Parathyroid adenoma (tissue), 2 donors: ENCODE data around the gene MRTFB.

Experiments
- H2AFZ ChIP-seq: fragments of 300-600 bp; sonication (generic); one replicate; pipeline ENCODE4 v1.7.0; 2017; ENCODE audit warnings: antibody characterized with exemption, mild to moderate bottlenecking
- H3K27ac ChIP-seq: fragments of 300-600 bp; sonication (generic); one replicate; pipeline ENCODE4 v1.7.0; 2017
- H3K27me3 ChIP-seq: fragments of 300-600 bp; sonication (generic); one replicate; pipeline ENCODE4 v1.7.0; 2017; ENCODE audit warnings: low read length; ENCODE audit not compliant: control insufficient read depth, insufficient read depth
- H3K36me3 ChIP-seq: fragments of 300-600 bp; sonication (generic); one replicate; pipeline ENCODE4 v1.7.0; 2017; ENCODE audit warnings: low read length; ENCODE audit not compliant: control insufficient read depth, insufficient read depth
- H3K4me1 ChIP-seq: fragments of 300-600 bp; sonication (generic); one replicate; pipeline ENCODE4 v1.7.0; 2017; ENCODE audit warnings: control low read depth
- H3K4me2 ChIP-seq: fragments of 300-600 bp; sonication (generic); one replicate; pipeline ENCODE4 v1.7.0; 2017; ENCODE audit warnings: low read length
- H3K4me3 ChIP-seq: fragments of 300-600 bp; sonication (generic); one replicate; pipeline ENCODE4 v1.7.0; 2017; ENCODE audit warnings: low read depth, low read length
- H3K79me2 ChIP-seq: fragments of 300-600 bp; sonication (generic); one replicate; pipeline ENCODE4 v1.7.0; 2017; ENCODE audit warnings: control low read depth
- H3K9ac ChIP-seq: fragments of 300-600 bp; sonication (generic); one replicate; pipeline ENCODE4 v1.7.0; 2017; ENCODE audit warnings: mild to moderate bottlenecking
- H3K9me3 ChIP-seq: fragments of 300-600 bp; sonication (generic); one replicate; pipeline ENCODE4 v1.7.0; 2017; ENCODE audit warnings: low read length; ENCODE audit not compliant: control insufficient read depth
- CTCF ChIP-seq: fragments of 300-600 bp; sonication (generic); IDR thresholded peaks from one replicate; pipeline ENCODE4 v1.7.0; 2017; ENCODE audit warnings: antibody characterized with exemption, mild to moderate bottlenecking
- donor health status: primary hyperparathyroidism.

The MRTFB gene

GRCh38 chr16:14072360-14072759 lies 1.2 kb downstream of the MRTFB start:
- peak overlapping the region; percentile 84 for H3K4me3 ChIP-seq

GRCh38 chr16:14074544-14074943 lies 3.4 kb downstream of the MRTFB start:
- Histone ChIP-seq H3K9me3 (no peaks in the 10 kb centered on the region), H3K4me3 (no peak overlapping the region), H3K27me3 (no peaks in the 10 kb centered on the region), H3K9ac (no peak overlapping the region), H3K4me2 (no peak overlapping the region), H3K4me1 (peaks cover 8% of the 10 kb centered on the region), H3K27ac (no peak overlapping the region), H3K79me2 (peaks cover 12% of the 10 kb centered on the region), H2AFZ (no peak overlapping the region), H3K36me3 (no peaks in the 10 kb centered on the region)
- no peak for TF ChIP-seq CTCF

More at GRCh38 chr16:14072360-14072759, 1.2 kb downstream of the MRTFB start:
- no peaks in the 10 kb centered on the region for H3K27me3 ChIP-seq
- H3K9me3 ChIP-seq = no peaks in the 10 kb centered on the region
- H3K79me2 ChIP-seq = peaks cover 7% of the 10 kb centered on the region
- TF ChIP-seq CTCF = no peak
- peak overlapping the region; percentile 84 for H3K4me2 ChIP-seq
- H3K4me1 ChIP-seq = peaks cover 8% of the 10 kb centered on the region
- H3K36me3 ChIP-seq = no peaks in the 10 kb centered on the region
- H3K27ac ChIP-seq = peak overlapping the region; percentile 89
- no peak overlapping the region for H3K9ac ChIP-seq
- no peak overlapping the region for H2AFZ ChIP-seq

- no peak for TF ChIP-seq CTCF
- Histone ChIP-seq H3K79me2 (peaks cover 11% of the 10 kb centered on the region), H3K9ac (no peak overlapping the region), H2AFZ (no peak overlapping the region), H3K4me1 (no peaks in the 10 kb centered on the region), H3K36me3 (no peaks in the 10 kb centered on the region), H3K27me3 (no peaks in the 10 kb centered on the region), H3K9me3 (no peaks in the 10 kb centered on the region), H3K4me3 (no peak overlapping the region), H3K4me2 (no peak overlapping the region), H3K27ac (no peak overlapping the region)
These were observed 6.8 kb downstream of the MRTFB start for GRCh38 chr16:14077918-14078317.

- Histone ChIP-seq H3K79me2 (peaks cover 15% of the 10 kb centered on the region), H3K27me3 (no peaks in the 10 kb centered on the region), H3K9ac (no peak overlapping the region), H3K36me3 (no peaks in the 10 kb centered on the region), H3K4me3 (no peak overlapping the region), H3K27ac (no peak overlapping the region), H2AFZ (no peak overlapping the region), H3K9me3 (no peaks in the 10 kb centered on the region), H3K4me2 (no peak overlapping the region), H3K4me1 (peaks cover 2% of the 10 kb centered on the region)
- no peak for TF ChIP-seq CTCF
These were observed 15.4 kb downstream of the MRTFB start for GRCh38 chr16:14086477-14086876.

- no peaks in the 10 kb centered on the region for H3K9me3 ChIP-seq
These were observed 16.1 kb downstream of the MRTFB start for GRCh38 chr16:14087181-14087580.

More at GRCh38 chr16:14087181-14087580, 16.1 kb downstream of the MRTFB start:
- TF ChIP-seq CTCF = no peak
- Histone ChIP-seq H3K79me2 (peaks cover 12% of the 10 kb centered on the region), H3K36me3 (no peaks in the 10 kb centered on the region), H3K4me2 (no peak overlapping the region), H3K4me1 (peaks cover 2% of the 10 kb centered on the region), H3K27ac (no peak overlapping the region), H2AFZ (no peak overlapping the region), H3K4me3 (no peak overlapping the region), H3K27me3 (no peaks in the 10 kb centered on the region), H3K9ac (no peak overlapping the region)
